Ascending aorta (tissue), 2 donors: ENCODE data around the gene FIGNL1. TPM values are rescaled to one million over a fixed set of nuclear protein-coding genes. Genes with fewer than 3 reads are reported as not detected.

Experiments
- DNase-seq, 2 donors: peaks; one replicate each; pipeline ENCODE4 v3.0.0-alpha.2; 2019; ENCODE audit warnings: low spot score in 2 of 2
- H3K27ac ChIP-seq, 2 donors: fragments of 200-600 bp; sonication (generic); one replicate each; pipeline ENCODE4 v1.5.1; 2016 to 2017; ENCODE audit warnings: mild to moderate bottlenecking in 1 of 2
- H3K27me3 ChIP-seq: fragments of 200-600 bp; sonication (generic); one replicate; pipeline ENCODE4 v1.5.1; 2017
- H3K36me3 ChIP-seq, 2 donors: fragments of 200-600 bp; sonication (generic); one replicate each; pipeline ENCODE4 v1.5.1; 2016
- H3K4me1 ChIP-seq, 2 donors: fragments of 200-600 bp; sonication (generic); one replicate each; pipeline ENCODE4 v1.5.1; 2016 to 2017; ENCODE audit warnings: mild to moderate bottlenecking in 1 of 2
- H3K4me3 ChIP-seq, 2 donors: fragments of 200-600 bp; sonication (generic); one replicate each; pipeline ENCODE4 v1.5.1; 2016 to 2017; ENCODE audit warnings: mild to moderate bottlenecking in 1 of 2
- H3K9me3 ChIP-seq, 2 donors: fragments of 200-600 bp; sonication (generic); one replicate each; pipeline ENCODE4 v1.5.1; 2016
- intact Hi-C: fragments of 100-400 bp; cut with DNase I; formaldehyde crosslinking; loops from one replicate; pipeline ENCODE4 v1.15.1; 2023
- total RNA-seq: library from RNA; depleted of rRNA; stranded (reverse); fragments of >200 nt; gene quantifications from one replicate; pipeline ENCODE4 v1.1.0, GENCODE V29; 2016
- TF ChIP-seq, protein P1 (sequence below), 3 experiments: fragments of 200-600 bp in 2 of 3; fragments of 450-650 bp in 1 of 3; sonication (generic) in 2 of 3; IDR thresholded peaks; one replicate each; pipeline ENCODE4 v1.5.1; 2016 to 2019; ENCODE audit warnings: antibody characterized with exemption in 3 of 3, mild to moderate bottlenecking in 1 of 3, moderate library complexity in 1 of 3

FIGNL1 gene
- total RNA-seq, 1 donor from 2014 or later, result 0.32 TPM

DNA sequence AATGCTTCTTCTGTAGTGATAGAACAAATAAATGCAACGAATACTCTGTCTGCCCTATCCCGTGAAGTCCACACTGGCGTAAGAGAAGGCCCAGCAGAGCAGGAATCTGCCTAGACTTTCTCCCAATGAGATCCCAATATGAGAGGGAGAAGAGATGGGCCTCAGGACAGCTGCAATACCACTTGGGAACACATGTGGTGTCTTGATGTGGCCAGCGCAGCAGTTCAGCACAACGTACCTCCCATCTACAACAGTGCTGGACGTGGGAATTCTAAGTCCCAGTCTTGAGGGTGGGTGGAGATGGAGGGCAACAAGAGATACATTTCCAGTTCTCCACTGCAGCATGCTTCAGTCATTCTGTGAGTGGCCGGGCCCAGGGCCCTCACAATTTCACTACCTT lies 45.8 kb downstream of the FIGNL1 start:
- TF ChIP-seq, protein P1, sequence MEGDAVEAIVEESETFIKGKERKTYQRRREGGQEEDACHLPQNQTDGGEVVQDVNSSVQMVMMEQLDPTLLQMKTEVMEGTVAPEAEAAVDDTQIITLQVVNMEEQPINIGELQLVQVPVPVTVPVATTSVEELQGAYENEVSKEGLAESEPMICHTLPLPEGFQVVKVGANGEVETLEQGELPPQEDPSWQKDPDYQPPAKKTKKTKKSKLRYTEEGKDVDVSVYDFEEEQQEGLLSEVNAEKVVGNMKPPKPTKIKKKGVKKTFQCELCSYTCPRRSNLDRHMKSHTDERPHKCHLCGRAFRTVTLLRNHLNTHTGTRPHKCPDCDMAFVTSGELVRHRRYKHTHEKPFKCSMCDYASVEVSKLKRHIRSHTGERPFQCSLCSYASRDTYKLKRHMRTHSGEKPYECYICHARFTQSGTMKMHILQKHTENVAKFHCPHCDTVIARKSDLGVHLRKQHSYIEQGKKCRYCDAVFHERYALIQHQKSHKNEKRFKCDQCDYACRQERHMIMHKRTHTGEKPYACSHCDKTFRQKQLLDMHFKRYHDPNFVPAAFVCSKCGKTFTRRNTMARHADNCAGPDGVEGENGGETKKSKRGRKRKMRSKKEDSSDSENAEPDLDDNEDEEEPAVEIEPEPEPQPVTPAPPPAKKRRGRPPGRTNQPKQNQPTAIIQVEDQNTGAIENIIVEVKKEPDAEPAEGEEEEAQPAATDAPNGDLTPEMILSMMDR (IDR thresholded peaks at IDR 0.05), result no peak
- no peak overlapping the region for H3K27ac ChIP-seq
- H3K9me3 ChIP-seq, result no peaks in the 10 kb centered on the region
- DNase-seq, result no peak
- no peak overlapping the region for H3K4me3 ChIP-seq
- intact Hi-C loops, result no loop called here
- no peaks in the 10 kb centered on the region for H3K36me3 ChIP-seq
- no peaks in the 10 kb centered on the region for H3K27me3 ChIP-seq
- H3K4me1 ChIP-seq, result no peaks in the 10 kb centered on the region

- intact Hi-C loops, result no loop called here
- Histone ChIP-seq H3K36me3 (no peaks in the 10 kb centered on the region), H3K4me3 (no peak overlapping the region), H3K27me3 (no peaks in the 10 kb centered on the region), H3K9me3 (no peaks in the 10 kb centered on the region), H3K27ac (no peak overlapping the region), H3K4me1 (no peaks in the 10 kb centered on the region)
- TF ChIP-seq, protein P1 (IDR thresholded peaks at IDR 0.05), result no peak
- DNase-seq, result no peak
Measured at GRCh38 chr7:50400114-50400513, 50.0 kb downstream of the FIGNL1 start.

- Histone ChIP-seq H3K27ac (no peak overlapping the region), H3K4me3 (no peak overlapping the region), H3K4me1 (no peaks in the 10 kb centered on the region), H3K36me3 (no peaks in the 10 kb centered on the region), H3K27me3 (no peaks in the 10 kb centered on the region), H3K9me3 (no peaks in the 10 kb centered on the region)
- TF ChIP-seq, protein P1 (IDR thresholded peaks at IDR 0.05), result no peak
- DNase-seq, result no peak
- intact Hi-C loops, result no loop called here
Measured at GRCh38 chr7:50399635-50400034, 50.5 kb downstream of the FIGNL1 start.

DNA sequence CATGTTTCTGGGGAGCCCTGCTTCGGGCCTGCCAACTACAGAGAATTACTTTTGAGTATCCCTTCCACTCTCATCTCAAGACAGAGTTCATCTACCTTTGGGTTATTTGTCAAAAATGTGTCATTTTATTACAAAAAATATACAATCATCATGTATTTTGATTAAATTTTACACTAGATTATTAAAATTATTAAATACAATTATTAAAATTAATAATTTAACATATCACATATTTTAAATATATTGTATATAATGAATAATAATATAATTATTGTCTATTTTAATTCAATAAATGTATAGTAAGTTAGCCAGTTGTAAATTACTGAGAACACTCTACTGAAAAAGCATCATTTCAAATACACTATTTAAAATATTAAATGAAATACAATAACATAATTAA lies 50.9 kb downstream of the FIGNL1 start:
- no peaks in the 10 kb centered on the region for H3K9me3 ChIP-seq
- no peaks in the 10 kb centered on the region for H3K27me3 ChIP-seq
- intact Hi-C loops, result no loop called here
- no peak overlapping the region for H3K4me3 ChIP-seq
- no peaks in the 10 kb centered on the region for H3K36me3 ChIP-seq
- no peaks in the 10 kb centered on the region for H3K4me1 ChIP-seq
- TF ChIP-seq, protein P1 (IDR thresholded peaks at IDR 0.05), result no peak
- no peak overlapping the region for H3K27ac ChIP-seq
- no peak for DNase-seq

- no peaks in the 10 kb centered on the region for H3K4me1 ChIP-seq
- H3K27ac ChIP-seq, result no peak overlapping the region
- H3K27me3 ChIP-seq, result no peaks in the 10 kb centered on the region
- H3K36me3 ChIP-seq, result no peaks in the 10 kb centered on the region
- no peak overlapping the region for H3K4me3 ChIP-seq
- TF ChIP-seq, protein P1 (IDR thresholded peaks at IDR 0.05), result no peak
- H3K9me3 ChIP-seq, result no peaks in the 10 kb centered on the region
- intact Hi-C loops, result no loop called here
- DNase-seq, result no peak
Measured at GRCh38 chr7:50397971-50398324, 52.2 kb downstream of the FIGNL1 start.

DNA sequence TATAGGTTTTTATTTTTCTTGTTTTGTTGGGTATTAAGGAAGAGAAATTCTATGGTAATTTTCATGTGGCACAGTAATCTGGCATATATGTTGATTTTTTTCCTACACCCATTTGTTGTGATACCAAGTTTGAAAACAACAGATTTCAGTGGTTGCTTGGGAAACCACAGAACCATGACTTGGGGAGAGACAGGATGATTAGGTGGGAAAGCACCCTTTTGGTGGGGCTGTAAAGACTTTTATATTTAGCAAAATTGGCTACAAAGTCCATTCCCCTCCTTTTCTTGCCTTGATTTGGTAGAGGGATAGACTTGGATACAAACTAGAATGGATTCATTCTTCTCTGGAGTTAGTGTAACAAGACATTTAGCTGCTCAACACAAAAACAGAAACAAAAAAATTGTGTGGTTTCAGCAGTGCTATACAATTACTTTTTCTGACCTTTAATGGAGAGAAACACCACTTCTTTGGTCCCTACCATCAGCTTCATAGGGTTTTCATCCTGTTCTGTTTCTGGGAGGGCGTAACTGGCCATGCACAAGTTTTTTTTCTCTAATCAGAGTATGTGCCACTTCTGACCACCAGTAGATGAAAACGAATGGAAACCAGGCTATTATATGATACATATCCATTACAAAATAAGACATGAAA lies 52.7 kb downstream of the FIGNL1 start:
- Histone ChIP-seq H3K4me1 (no peaks in the 10 kb centered on the region), H3K27ac (no peak overlapping the region), H3K27me3 (no peaks in the 10 kb centered on the region), H3K4me3 (no peak overlapping the region), H3K36me3 (no peaks in the 10 kb centered on the region), H3K9me3 (no peaks in the 10 kb centered on the region)
- no peak for DNase-seq
- intact Hi-C loops, result no loop called here
- TF ChIP-seq, protein P1 (IDR thresholded peaks at IDR 0.05), result no peak
